Neural cell (in vitro differentiated cells): Measurements from ENCODE around the gene SWT1. TPM values are rescaled to one million over a fixed set of nuclear protein-coding genes. Genes with fewer than 3 reads are reported as not detected.

Experiments used
- H2AFZ ChIP-seq: fragments of 200-600, 300-800 bp; sonication (generic), shearing (Covaris generic); 2 replicates; pipeline ENCODE4 v1.6.0; 2014; ENCODE audit warnings: low read depth, mild to moderate bottlenecking, antibody characterized with exemption, low read length, moderate library complexity
- H3F3A ChIP-seq: fragments of 200-600 bp; shearing (Covaris generic); 2 replicates; pipeline ENCODE4 v1.6.1; 2016; ENCODE audit warnings: mild to moderate bottlenecking, moderate library complexity, mixed read lengths, antibody characterized with exemption, low read length; ENCODE audit not compliant: insufficient read depth, poor library complexity, severe bottlenecking
- H3K27ac ChIP-seq: fragments of 200-600, 300-800 bp; sonication (generic), shearing (Covaris generic); 2 replicates; pipeline ENCODE4 v1.5.1; 2014; ENCODE audit warnings: mild to moderate bottlenecking, low read length, moderate library complexity
- H3K27me3 ChIP-seq: fragments of 300-800, 200-600 bp; sonication (generic), shearing (Covaris generic); 2 replicates; pipeline ENCODE4 v1.6.0; 2014; ENCODE audit warnings: mild to moderate bottlenecking, low read depth, low read length, moderate library complexity; ENCODE audit not compliant: insufficient read depth
- H3K36me3 ChIP-seq: fragments of 300-800, 200-600 bp; sonication (generic), shearing (Covaris generic); 2 replicates; pipeline ENCODE4 v1.5.1; 2014; ENCODE audit warnings: mild to moderate bottlenecking, antibody characterized with exemption, low read length, moderate library complexity; ENCODE audit not compliant: insufficient read depth
- H3K4me2 ChIP-seq: fragments of 300-800, 200-600 bp; sonication (generic), shearing (Covaris generic); 2 replicates; pipeline ENCODE4 v1.6.0; 2014; ENCODE audit warnings: mild to moderate bottlenecking, low read length
- H3K4me3 ChIP-seq: fragments of 300-800, 200-600 bp; sonication (generic), shearing (Covaris generic); 2 replicates; pipeline ENCODE4 v1.5.1; 2014; ENCODE audit warnings: mild to moderate bottlenecking, low read length, moderate library complexity
- H3K79me2 ChIP-seq: fragments of 200-600 bp; shearing (Covaris generic); replicated peaks from 2 replicates; pipeline ENCODE4 v1.6.0; 2014; ENCODE audit warnings: mild to moderate bottlenecking, low read length, moderate library complexity; ENCODE audit not compliant: insufficient read depth
- H3K9ac ChIP-seq: fragments of 300-800, 200-600 bp; sonication (generic), shearing (Covaris generic); 2 replicates; pipeline ENCODE4 v1.6.1; 2016; ENCODE audit warnings: mild to moderate bottlenecking, low read length, mixed read lengths
- H3K9me2 ChIP-seq: fragments of 200-600 bp; shearing (Covaris generic); 2 replicates; pipeline ENCODE4 v1.6.1; 2016; ENCODE audit warnings: mild to moderate bottlenecking, low read length, mixed read lengths; ENCODE audit not compliant: insufficient read depth
- H3K9me3 ChIP-seq: fragments of 200-600, 300-800 bp; sonication (generic), shearing (Covaris generic); 2 replicates; pipeline ENCODE4 v1.6.1; 2016; ENCODE audit warnings: mild to moderate bottlenecking, mixed run types, low read length, moderate library complexity, mixed read lengths
- H4K20me1 ChIP-seq: fragments of 200-600 bp; shearing (Covaris generic); 2 replicates; pipeline ENCODE4 v1.6.1; 2016; ENCODE audit warnings: mild to moderate bottlenecking, mixed run types; ENCODE audit not compliant: insufficient read depth
- CTCF ChIP-seq: fragments of 450-650 bp; IDR thresholded peaks from 2 replicates; pipeline ENCODE4 v1.5.1; 2014; ENCODE audit warnings: antibody characterized with exemption, mild to moderate bottlenecking, moderate library complexity; ENCODE audit not compliant: poor library complexity, severe bottlenecking
- EP300 ChIP-seq: fragments of 450-650 bp; conservative IDR thresholded peaks from 2 replicates; pipeline ENCODE4 v1.6.1; 2014; ENCODE audit warnings: antibody characterized with exemption, mild to moderate bottlenecking, moderate library complexity; ENCODE audit not compliant: poor library complexity, severe bottlenecking
- EZH2 ChIP-seq: fragments of 200-600, 300-800 bp; shearing (Covaris generic), sonication (generic); IDR thresholded peaks from 2 replicates; pipeline ENCODE4 v1.6.1; 2014; ENCODE audit warnings: antibody characterized with exemption, low read length, borderline replicate concordance, mild to moderate bottlenecking; ENCODE audit not compliant: insufficient read depth, poor library complexity, severe bottlenecking
- MXI1 ChIP-seq: fragments of 450-650 bp; conservative IDR thresholded peaks from 2 replicates; pipeline ENCODE4 v1.6.1; 2014; ENCODE audit warnings: antibody characterized with exemption, mild to moderate bottlenecking; ENCODE audit not compliant: poor library complexity, severe bottlenecking
- POLR2AphosphoS5 ChIP-seq: IDR thresholded peaks from 2 replicates; pipeline ENCODE4 v1.6.1; 2012
- RAD21 ChIP-seq: fragments of 450-650 bp; conservative IDR thresholded peaks from 2 replicates; pipeline ENCODE4 v1.6.1; 2014; ENCODE audit warnings: antibody characterized with exemption, mild to moderate bottlenecking, moderate library complexity
- REST ChIP-seq: IDR thresholded peaks from 2 replicates; pipeline ENCODE4 v1.6.1; 2012; ENCODE audit warnings: borderline replicate concordance
- TAF1 ChIP-seq: IDR thresholded peaks from 2 replicates; pipeline ENCODE4 v1.6.1; 2012; ENCODE audit warnings: low read depth
- polyA plus RNA-seq: library from polyadenylated mRNA; depleted of rRNA; stranded (reverse); fragments of >200 nt; gene quantifications from 2 replicates; pipeline ENCODE4 v1.2.3, GENCODE V29; 2014

The SWT1 gene
- polyA plus RNA-seq, 1 donor from 2014 or later, result 9.3 TPM

DNA sequence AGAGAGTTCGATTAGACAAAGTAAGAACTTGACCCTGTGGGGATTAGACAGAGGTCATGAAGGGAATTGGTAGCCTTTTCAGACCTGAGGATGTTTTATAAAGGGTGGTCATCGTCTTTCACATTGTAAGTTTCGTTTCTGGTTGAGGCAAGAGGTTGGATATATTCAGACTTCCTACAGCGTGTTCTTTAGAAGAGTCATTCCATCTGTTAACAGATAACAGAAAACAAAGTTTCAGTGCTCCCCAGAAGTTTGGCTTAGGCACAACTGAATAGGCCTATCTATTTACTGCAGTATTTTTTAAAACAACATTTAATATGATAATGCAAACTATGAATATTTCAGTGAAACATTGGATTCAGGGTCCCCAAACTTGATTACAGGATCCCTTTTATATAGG, 177.2 kb downstream of the SWT1 start:
- H3K9ac ChIP-seq, result no peak overlapping the region
- no peak overlapping the region for H3K4me3 ChIP-seq
- TF ChIP-seq TAF1, result no peak
- TF ChIP-seq POLR2AphosphoS5, result no peak
- TF ChIP-seq EZH2, result no peak
- TF ChIP-seq CTCF, result no peak
- no peak for TF ChIP-seq EP300
- no peak for TF ChIP-seq REST
- no peaks in the 10 kb centered on the region for H3K27me3 ChIP-seq
- H3F3A ChIP-seq, result no peaks in the 10 kb centered on the region
- no peaks in the 10 kb centered on the region for H3K9me2 ChIP-seq
- H2AFZ ChIP-seq, result no peak overlapping the region
- H3K79me2 ChIP-seq, result no peaks in the 10 kb centered on the region
- no peak overlapping the region for H3K4me2 ChIP-seq
- H4K20me1 ChIP-seq, result no peaks in the 10 kb centered on the region
- no peaks in the 10 kb centered on the region for H3K36me3 ChIP-seq
- no peaks in the 10 kb centered on the region for H3K9me3 ChIP-seq
- no peak overlapping the region for H3K27ac ChIP-seq

- Histone ChIP-seq H3K4me2 (no peak overlapping the region), H3F3A (no peaks in the 10 kb centered on the region), H3K4me3 (no peak overlapping the region), H3K27ac (no peak overlapping the region), H3K9me2 (no peaks in the 10 kb centered on the region), H3K79me2 (no peaks in the 10 kb centered on the region), H2AFZ (no peak overlapping the region), H3K27me3 (no peaks in the 10 kb centered on the region), H3K36me3 (no peaks in the 10 kb centered on the region), H3K9ac (no peak overlapping the region), H4K20me1 (no peaks in the 10 kb centered on the region), H3K9me3 (no peaks in the 10 kb centered on the region)
- TF ChIP-seq MXI1, result no peak
- no peak for TF ChIP-seq EZH2
- TF ChIP-seq RAD21, result no peak
Observed at GRCh38 chr1:185337246-185337645, 180.3 kb downstream of the SWT1 start.
